GM19239 (cell line): Measurements from ENCODE around the gene LIN9.
A peak's percentile ranks its signal among the peaks of the same experiment; 100 is the strongest.

Source experiments
- DNase-seq: peaks from one replicate; pipeline ENCODE4 v3.0.0; 2011; ENCODE audit warnings: low spot score; ENCODE audit not compliant: insufficient read length
- FAIRE-seq: peaks from 2 replicates; lab custom pipeline; 2011; peaks lifted over from hg19 to GRCh38; lab: Jason Lieb, UNC

LIN9 gene

GRCh38 chr1:226322986-226323385, 14.0 kb upstream of the LIN9 start:
- DNase-seq (no peak), FAIRE-seq (no peak)

- DNase-seq (no peak), FAIRE-seq (no peak)
Observed at GRCh38 chr1:226320930-226321329, 12.0 kb upstream of the LIN9 start.

GRCh38 chr1:226318471-226318870, 9.5 kb upstream of the LIN9 start:
- DNase-seq = no peak
- FAIRE-seq = no peak

GRCh38 chr1:226314055-226314454, 5.1 kb upstream of the LIN9 start:
- no peak for DNase-seq
- FAIRE-seq = no peak

GRCh38 chr1:226312065-226312464, 3.1 kb upstream of the LIN9 start:
- FAIRE-seq (no peak), DNase-seq (no peak)

- FAIRE-seq = no peak
Observed at GRCh38 chr1:226311376-226311775, 2.4 kb upstream of the LIN9 start.

GRCh38 chr1:226310637-226311195, 1.8 kb upstream of the LIN9 start:
- DNase-seq = no peak

More at GRCh38 chr1:226311376-226311775, 2.4 kb upstream of the LIN9 start:
- DNase-seq = no peak

GRCh38 chr1:226310245-226310540, 1.2 kb upstream of the LIN9 start:
- no peak for FAIRE-seq
- no peak for DNase-seq

More at GRCh38 chr1:226310637-226311195, 1.8 kb upstream of the LIN9 start:
- FAIRE-seq = peak; percentile 33

GRCh38 chr1:226309398-226310244, 657 bp upstream of the LIN9 start:
- FAIRE-seq (peak; percentile 84), DNase-seq (peak; percentile 23)

- DNase-seq = peak; percentile 21
- FAIRE-seq = peak; percentile 68
Observed at GRCh38 chr1:226308166-226308722, 720 bp downstream of the LIN9 start.

GRCh38 chr1:226306425-226306824, 2.5 kb downstream of the LIN9 start:
- FAIRE-seq = no peak
- no peak for DNase-seq

- DNase-seq (no peak), FAIRE-seq (no peak)
Observed at GRCh38 chr1:226305184-226305583, 3.8 kb downstream of the LIN9 start.

- DNase-seq (no peak), FAIRE-seq (no peak)
Observed at GRCh38 chr1:226304291-226304955, 4.5 kb downstream of the LIN9 start.

GRCh38 chr1:226302731-226303130, 6.2 kb downstream of the LIN9 start:
- no peak for DNase-seq

GRCh38 chr1:226296911-226297310, 12.1 kb downstream of the LIN9 start:
- FAIRE-seq = no peak
- DNase-seq = no peak

More at GRCh38 chr1:226302731-226303130, 6.2 kb downstream of the LIN9 start:
- no peak for FAIRE-seq

GRCh38 chr1:226293553-226293920, 15.4 kb downstream of the LIN9 start:
- FAIRE-seq (no peak), DNase-seq (no peak)

- DNase-seq (no peak), FAIRE-seq (no peak)
Observed at GRCh38 chr1:226292874-226293552, 16.0 kb downstream of the LIN9 start.

GRCh38 chr1:226287587-226287986, 21.4 kb downstream of the LIN9 start:
- FAIRE-seq = no peak
- DNase-seq = no peak

- no peak for FAIRE-seq
Observed at GRCh38 chr1:226281058-226281457, 27.9 kb downstream of the LIN9 start.

GRCh38 chr1:226279498-226279897, 29.5 kb downstream of the LIN9 start:
- no peak for DNase-seq
- FAIRE-seq = no peak

More at GRCh38 chr1:226281058-226281457, 27.9 kb downstream of the LIN9 start:
- DNase-seq = no peak
